NCI-H345 (cell line): Measurements from ENCODE around the gene FOXS1.
"Not testable (repeated sequence)": the region's sequence is repeated elsewhere in the genome, so short reads cannot be mapped to it uniquely, and the experiment has no call there.

Source experiments
- DNase-seq: peaks from one replicate; lab custom pipeline; 2025; lab: John Stamatoyannopoulos, UW

FOXS1 gene

DNA sequence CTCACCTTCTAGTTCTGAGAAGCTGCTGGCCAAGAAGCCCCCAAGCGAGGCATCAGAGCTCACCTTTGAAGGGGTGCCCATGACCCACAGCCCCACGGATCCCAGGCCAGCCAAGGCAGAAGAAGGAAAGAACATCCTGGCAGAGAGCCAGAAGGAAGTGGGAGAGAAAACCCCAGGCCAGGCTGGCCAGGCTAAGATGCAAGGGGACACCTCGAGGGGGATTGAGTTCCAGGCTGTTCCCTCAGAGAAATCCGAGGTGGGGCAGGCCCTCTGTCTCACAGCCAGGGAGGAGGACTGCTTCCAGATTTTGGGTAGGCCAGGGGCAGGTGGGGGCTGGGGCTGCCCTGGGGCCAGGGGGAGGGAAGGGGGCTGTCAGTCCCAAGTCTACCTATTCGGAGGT lies 24.0 kb downstream of the FOXS1 start:
- no peak for DNase-seq

GRCh38 chr20:31820228-31820627 lies 25.2 kb downstream of the FOXS1 start:
- DNase-seq, result no peak

DNA sequence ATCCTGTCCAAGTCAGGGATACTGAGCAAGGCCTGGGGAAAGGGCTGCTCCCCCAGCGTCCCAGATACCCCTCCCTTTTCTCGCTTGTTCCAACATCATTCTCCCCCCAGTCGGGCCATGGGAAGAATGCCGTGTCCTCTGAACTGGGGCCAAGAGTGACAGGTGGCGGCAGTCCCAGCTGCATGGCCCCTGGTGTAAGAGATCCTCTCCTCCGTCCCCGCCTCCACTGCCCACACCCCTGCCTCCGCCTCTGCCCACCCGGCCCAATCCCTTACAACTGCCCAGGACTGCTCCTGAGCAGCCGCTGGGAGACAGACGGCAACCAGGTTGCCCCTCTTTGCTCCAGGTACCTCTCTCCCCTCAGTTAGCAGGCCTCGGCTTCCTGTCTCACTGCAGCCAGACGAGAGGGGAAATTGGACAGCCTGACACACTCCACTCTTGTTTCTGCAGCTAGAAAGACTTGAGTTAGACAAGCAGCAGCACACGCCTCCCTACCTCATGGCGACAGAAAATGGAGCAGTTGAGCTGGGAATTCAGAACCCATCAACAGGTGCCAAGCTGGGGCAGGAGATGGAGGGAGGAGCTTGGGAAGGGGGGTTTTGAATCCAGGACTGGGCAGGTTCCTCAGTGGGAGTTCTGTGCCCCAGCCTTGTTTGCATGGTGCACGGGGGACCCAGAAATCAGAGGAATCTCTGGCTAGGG lies 26.2 kb downstream of the FOXS1 start, which contains the start of gene MYLK2:
Gene MYLK2 (plus strand): TSS at position 274 of the 702 bp plus-strand sequence. CDS start 225 bp downstream, at position 499.
- no peak for DNase-seq

- no peak for DNase-seq
Measured at GRCh38 chr20:31818376-31818908, 27.0 kb downstream of the FOXS1 start.

- no peak for DNase-seq
Measured at GRCh38 chr20:31817461-31817860, 27.9 kb downstream of the FOXS1 start.

GRCh38 chr20:31816221-31816620 lies 29.2 kb downstream of the FOXS1 start:
- no peak for DNase-seq

DNA sequence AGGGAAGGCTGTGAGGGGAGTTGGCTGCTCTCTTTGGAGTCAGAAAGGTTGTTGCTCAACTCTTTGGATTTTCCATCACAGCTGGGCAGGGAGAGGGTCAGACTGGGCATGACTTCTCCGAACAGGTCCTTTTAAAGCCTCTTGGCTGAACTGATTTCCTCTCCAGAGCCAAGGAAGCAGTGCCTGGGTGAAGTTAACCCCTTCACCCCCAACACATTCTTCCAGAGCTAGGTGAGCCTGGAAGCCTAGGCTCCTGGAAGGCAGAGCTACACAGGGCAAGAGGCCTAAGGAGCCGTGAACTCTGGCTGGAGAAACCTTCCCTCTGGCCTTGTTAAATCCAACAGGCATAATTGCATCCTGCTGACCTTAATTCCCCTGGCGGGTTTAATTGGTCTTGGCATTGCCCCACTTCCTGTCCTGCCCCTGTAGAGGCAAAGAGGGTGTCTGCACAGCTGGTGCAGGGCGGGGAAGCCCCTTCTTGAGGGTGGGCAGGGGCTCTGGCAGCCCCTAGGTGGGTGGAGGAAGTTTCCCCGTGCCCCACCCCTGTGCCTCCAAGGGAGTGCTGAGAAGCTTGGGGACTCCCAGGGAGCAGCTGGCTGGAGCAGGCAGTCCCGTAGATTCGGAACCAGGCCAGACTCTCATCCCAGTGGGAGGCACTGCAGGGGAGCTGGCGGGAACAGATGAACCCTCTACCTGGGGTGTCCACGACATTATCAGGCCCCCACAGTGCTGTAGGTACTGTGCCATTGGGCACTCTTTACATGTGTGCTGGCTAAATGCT lies 29.8 kb downstream of the FOXS1 start:
- DNase-seq, result no peak

DNA sequence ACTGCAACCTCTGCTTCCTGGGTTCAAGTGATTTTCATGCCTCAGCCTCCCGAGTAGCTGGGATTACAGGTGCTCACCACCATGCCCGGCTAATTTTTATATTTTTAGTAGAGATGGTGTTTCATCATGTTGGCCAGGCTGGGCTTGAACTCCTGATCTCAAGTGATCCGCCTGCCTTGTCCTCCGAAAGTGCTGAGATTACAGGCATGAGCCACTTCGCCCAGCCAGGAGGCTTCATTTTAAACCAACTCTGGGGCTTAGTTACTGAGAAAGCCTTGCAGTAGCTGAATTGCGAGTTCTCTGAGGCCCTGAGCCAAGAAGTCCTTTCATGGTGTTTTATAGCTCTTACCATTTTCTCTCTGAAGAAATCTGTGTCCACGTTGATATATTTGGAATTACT lies 31.3 kb downstream of the FOXS1 start:
- not testable (repeated sequence) for DNase-seq

- no peak for DNase-seq
Measured at GRCh38 chr20:31813611-31814010, 31.8 kb downstream of the FOXS1 start.

DNA sequence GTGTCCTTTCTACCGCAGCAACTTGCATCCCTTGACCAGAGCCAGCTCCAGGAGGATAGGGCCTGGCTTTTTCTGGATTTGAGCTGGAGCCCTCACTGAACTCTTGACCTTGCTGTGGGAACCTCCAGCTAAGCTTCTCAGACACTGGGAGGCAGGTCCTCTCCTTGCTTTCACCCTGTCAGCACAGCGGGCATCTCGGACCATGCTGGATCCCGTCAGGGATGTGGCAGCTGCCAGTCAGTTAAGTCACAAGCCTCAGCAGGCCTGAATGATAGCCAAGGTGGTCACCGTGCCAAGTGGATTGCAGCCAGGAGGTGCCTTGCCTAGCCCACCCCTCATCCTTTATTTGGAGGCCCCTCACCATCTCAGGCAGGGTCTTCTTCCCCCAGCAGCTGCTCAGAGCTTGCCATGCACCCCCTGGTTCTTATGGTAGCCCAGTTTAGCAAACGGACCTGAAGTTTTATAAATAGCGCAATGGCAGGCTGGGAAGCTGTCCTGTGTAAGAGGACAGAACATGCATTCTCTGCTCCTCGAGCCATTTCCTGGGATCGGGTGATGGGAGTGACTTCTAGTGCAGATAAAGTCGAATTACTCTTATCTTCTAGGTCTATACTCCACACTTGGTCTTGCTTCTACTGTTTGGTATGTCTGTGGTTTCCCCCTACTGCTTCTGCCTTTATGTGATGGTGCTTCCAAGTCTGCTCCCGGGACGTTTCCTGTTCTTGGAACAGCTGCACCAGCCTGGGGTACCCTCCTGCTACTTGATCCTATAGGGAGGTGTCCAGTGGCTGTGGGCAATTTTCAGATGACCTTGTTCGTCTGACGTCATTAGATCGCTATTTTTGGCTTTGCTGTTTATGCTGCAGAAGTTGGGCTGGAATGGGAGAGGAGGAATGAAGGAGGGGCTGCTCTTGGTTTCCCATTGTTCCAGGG lies 33.3 kb downstream of the FOXS1 start:
- DNase-seq, result no peak

GRCh38 chr20:31811198-31811597 lies 34.2 kb downstream of the FOXS1 start:
- no peak for DNase-seq

- DNase-seq, result no peak
Measured at GRCh38 chr20:31809661-31810060, 35.7 kb downstream of the FOXS1 start.

DNA sequence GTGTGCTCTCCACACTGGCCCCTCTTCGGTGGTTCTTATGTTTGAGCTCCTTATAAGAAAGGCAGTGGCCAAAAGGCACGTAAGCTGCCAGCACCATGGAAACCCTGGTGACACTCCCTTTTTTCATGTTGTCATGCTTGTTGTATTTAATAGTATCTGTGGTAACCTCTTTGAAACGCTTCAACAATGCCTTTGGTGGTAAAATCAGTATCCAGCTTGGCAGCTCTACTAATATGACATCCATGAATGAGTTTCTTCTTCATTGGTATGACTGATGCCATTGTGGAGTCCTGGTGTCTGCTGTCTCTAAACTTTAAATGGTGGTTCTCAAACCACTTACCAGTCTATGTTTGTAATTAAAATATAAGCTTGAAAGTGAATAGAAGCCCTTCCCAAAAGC lies 36.9 kb downstream of the FOXS1 start:
- no peak for DNase-seq

- DNase-seq, result no peak
Measured at GRCh38 chr20:31806564-31807355, 38.6 kb downstream of the FOXS1 start.

DNA sequence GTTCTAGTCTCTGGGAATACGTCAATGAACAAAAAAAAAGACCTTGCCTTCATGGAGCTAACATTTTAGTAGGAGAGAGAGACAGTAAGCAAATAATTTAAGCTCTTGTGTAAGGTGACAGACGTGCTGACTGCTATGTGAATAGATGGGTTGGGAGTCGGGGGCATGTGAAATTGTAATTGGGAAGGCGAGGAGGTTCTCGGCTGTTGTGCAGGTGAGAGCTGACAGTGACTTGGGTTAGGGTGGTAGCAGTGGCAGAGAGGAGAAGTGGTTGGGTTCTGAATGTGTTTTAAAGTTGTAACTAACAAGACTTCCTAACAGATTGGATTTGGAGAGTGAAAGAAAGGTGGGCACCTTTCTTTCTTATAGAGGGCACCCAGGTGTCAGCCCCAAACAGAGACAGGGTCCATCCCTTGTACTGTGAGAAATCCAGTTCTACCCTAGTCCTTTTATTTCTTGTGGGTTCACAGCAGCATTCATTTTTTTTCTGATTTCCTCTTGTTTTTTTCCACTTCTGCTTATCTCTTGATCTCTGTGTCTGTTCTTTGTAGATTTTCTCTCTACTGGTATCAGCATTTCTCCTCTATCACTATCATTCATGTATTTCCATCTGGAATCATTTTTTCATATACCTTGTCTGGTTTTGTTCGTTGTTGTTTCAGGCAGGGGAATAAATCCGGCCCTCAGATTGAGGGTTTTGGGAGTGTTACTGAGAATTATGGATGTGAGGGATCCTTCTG lies 41.7 kb downstream of the FOXS1 start:
- DNase-seq, result no peak

DNA sequence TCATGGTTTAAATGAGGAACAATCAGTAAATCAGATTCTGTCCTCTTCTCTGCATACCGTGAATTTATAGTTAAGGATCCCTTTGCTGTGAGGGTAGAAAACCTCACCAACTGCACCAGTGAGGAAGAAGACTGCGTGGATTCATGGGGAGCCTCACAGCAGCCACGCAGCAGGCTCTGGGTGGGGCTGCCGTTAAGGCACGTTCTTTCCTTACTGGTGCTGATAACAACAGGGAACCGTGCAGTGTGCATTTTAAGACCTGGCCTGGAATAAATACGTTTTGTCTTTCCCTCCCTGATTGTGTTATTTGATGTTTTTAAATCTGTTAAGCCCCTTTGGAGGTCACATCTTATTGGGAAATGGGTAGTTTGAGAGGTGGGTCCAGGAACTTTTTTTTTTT lies 43.9 kb downstream of the FOXS1 start:
- no peak for DNase-seq

- DNase-seq, result no peak
Measured at GRCh38 chr20:31797364-31797763, 48.0 kb downstream of the FOXS1 start.
